GM13976 (cell line): ENCODE data around the gene SOCS6.

ENCODE experiments used
- DNase-seq: peaks from one replicate; pipeline ENCODE4 v3.0.0; 2012; ENCODE audit warnings: low spot score
- in situ Hi-C: fragments of 300-500 bp; cut with MboI; formaldehyde crosslinking; loops from one replicate; pipeline ENCODE4 v1.12.0; 2022; ENCODE audit warnings: low sequenced_read_pairs, mixed read lengths, inconsistent platforms; ENCODE audit not compliant: unreplicated experiment
- TF ChIP-seq, protein P1 (sequence below): IDR thresholded peaks from 2 replicates; pipeline ENCODE4 v1.5.1; 2012; ENCODE audit warnings: borderline replicate concordance, mild to moderate bottlenecking; ENCODE audit not compliant: insufficient read depth; ENCODE audit errors: extremely low read depth, missing control alignments, control extremely low read depth

Gene SOCS6

DNA sequence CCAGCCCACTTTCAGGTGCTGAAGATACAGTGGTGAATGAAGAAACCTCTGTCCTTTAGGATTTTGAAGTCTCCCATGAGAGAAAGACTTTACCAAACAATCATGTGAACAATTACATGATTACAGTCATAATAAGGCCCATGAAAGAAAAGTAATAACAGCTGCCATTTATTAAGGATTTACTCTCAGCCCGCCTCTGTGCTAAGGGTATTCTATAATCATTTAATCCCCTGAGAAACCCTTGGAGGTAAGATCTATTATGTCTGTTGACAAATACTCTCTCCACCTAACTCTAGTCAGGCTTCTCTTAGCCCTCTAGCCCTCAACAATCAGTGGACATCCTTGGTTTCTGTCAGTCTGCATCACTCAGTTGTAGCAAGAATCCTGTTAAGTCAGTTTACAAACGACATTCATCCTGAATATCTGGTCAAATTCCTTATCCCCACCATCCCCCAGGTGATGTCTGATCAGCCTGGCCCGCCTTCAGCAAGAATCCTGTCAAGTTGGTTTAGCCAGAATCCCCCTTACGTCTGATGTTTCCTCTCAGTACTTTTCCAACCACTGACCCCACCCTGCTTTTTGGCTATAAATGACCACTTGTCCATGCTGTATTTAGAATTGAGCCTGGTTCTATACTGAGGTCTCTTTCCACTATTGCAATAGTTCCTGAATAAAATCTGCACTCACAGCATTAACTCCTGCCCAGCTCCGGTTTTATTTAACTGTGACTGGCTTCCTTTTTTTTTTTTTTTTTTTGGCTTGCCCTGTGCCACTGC lies 12.2 kb upstream of the SOCS6 start:
- TF ChIP-seq, protein P1, sequence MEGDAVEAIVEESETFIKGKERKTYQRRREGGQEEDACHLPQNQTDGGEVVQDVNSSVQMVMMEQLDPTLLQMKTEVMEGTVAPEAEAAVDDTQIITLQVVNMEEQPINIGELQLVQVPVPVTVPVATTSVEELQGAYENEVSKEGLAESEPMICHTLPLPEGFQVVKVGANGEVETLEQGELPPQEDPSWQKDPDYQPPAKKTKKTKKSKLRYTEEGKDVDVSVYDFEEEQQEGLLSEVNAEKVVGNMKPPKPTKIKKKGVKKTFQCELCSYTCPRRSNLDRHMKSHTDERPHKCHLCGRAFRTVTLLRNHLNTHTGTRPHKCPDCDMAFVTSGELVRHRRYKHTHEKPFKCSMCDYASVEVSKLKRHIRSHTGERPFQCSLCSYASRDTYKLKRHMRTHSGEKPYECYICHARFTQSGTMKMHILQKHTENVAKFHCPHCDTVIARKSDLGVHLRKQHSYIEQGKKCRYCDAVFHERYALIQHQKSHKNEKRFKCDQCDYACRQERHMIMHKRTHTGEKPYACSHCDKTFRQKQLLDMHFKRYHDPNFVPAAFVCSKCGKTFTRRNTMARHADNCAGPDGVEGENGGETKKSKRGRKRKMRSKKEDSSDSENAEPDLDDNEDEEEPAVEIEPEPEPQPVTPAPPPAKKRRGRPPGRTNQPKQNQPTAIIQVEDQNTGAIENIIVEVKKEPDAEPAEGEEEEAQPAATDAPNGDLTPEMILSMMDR: no peak
- DNase-seq: no peak
- in situ Hi-C loops: no loop called here

DNA sequence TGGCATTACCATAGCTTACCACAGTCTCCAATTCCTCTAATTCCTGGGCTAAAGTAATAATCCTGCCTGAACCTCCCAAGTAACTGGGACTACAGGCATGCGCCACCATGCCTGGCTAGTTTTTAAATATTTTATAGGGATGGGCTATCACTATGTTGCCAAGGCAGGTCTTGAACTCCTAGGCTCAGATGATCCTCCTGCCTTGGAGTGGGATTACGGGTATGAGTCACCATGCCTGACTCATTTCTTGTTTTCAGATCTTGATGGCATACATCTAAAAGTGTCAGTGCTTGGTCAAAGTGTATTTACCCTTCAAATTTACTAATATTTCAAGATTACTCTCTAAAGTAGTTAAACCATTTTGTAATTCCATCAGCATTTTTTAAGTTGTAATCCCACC lies 9.4 kb upstream of the SOCS6 start:
- DNase-seq: no peak
- TF ChIP-seq, protein P1: no peak
- in situ Hi-C loops: no loop called here

DNA sequence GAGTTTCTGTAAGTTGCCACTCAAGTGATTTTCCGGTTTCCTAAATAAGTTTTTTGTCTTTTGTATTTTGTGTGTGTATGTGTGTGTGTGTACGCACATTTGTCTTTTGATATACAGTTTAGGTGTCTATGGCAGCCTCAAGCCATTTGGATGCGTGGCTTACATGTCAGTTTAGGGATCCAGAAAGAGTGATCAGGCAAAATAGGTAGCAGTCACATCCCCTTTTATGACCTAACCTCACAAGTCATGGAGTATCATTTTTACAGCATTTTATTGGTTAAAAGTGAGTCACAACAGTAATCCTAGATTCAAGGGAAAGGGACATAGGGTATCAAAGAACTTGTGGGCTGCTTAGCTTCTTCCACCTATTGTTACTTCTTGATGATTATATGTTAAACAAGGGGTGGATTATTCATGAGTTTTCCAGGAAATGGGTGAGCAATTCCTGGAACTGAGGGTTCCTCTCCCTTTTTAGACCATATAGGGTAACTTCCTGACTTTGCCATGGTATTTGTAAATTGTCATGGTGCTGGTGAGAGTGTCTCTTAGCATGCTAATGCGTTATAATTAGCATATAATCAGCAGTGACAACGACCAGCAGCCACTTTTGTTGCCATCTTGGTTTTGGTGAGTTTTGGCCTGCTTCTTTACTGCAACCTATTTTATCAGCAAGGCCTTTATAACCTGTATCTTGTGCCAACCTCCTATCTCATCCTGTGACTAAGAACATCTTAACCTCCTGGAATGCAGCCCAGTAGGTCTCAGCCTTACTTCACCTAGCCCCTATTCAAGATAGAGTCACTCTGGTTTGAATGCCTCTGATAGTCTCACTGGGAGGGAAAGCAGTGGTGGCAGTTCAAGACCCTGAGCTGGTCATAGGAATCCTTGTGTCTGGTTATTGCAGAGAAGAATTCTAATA lies 8.6 kb upstream of the SOCS6 start:
- no peak for DNase-seq
- in situ Hi-C loops: no loop called here
- TF ChIP-seq, protein P1: no peak

DNA sequence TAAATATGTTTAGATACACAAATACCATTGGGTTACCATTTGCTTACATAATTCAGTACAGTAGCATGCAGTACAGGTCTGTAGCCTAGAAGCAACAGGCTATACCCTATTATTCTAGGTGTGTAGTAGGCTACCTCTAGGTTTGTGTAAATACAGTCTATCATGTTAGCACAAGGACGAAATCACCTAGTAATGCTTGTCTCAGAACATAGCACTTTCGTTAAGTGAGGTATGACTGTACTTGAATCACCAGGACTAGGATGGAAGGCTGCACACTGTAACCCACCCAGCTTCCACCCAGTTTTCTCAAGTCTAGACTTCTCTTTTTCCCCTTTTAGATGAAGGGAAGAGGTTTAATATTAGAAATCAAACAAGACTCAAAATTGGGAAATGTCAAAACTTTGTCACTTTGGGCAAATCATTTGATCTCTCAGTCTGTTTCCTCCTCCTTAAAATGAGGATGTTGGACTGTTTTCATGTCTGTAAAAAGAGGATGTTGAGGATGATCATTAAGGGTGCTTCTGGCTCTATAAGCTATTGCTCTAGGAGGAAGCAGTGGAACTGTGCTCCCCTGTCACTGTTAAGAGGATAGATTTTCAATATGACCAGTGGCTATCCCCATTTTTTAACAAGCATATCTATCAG lies 3.7 kb upstream of the SOCS6 start:
- TF ChIP-seq, protein P1: no peak
- in situ Hi-C loops: no loop called here
- DNase-seq: no peak

DNA sequence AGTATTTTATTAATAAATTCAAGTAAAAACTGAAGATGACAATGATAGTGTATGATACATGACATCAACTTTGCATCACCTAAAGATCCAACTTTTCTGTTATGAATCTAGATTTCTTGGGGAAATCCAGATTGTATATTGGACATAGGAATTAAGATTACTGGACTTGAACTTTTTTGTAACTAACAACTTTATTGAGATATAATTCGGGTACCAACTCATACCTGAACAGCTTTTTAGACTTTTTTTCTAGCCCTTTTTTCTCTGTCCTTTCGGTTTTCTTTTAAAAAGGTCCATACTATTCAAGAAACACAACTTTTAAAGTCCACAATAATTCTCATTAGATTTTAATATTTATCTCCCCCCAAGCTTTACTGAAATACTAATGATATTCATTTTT lies 1.1 kb upstream of the SOCS6 start:
- TF ChIP-seq, protein P1: no peak
- in situ Hi-C loops: no loop called here

DNA sequence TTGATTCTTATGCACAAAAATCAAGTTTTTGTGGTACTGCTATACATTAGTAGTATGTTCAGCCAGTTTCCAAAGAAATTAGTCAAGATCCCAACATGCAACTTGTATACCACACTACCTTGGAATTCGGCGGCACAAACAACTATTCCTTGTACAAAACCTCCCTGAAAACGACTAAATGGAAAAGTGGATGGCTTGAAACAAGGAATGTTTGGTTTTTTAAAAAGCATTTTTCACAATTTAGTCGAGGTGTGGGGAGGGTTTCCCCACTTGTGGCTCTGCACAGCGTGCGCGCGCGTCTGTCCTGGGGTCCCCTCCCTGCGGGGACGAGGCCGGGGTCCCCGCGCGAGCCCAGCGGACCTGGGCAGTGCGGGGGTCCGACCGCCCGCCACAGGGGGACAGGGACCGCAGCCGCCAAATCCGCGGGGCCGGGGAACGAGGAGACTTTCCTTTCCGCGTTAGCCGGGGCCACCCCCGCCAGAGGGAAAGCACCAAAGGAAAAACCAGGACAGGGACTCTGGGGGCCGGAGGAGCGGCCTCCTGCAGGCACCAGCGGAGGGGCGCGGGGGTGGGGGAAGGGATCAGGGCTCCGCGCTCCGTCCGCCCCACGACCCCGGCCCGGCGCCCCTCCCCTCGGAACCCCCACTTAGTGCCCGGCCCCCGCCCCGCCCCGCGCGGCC lies 534 bp upstream of the SOCS6 start:
- TF ChIP-seq, protein P1: no peak
- in situ Hi-C loops: no loop called here
- DNase-seq: peak; percentile 67

More for the DNA sequence above, 1.1 kb upstream of the SOCS6 start:
- DNase-seq: no peak
